Memory B cell (primary cell): ENCODE data around the gene CABP7.

Experiments used
- ATAC-seq: fragments of 150-1000 bp; cut with Tn5 transposase; 2 replicates; pipeline ENCODE4 v1.10.0; 2021; ENCODE audit warnings: low read depth, mild to moderate bottlenecking, moderate library complexity
- DNase-seq, 2 donors: peaks; one replicate each; pipeline ENCODE4 v3.0.0; 2022; ENCODE audit warnings: low spot score in 2 of 2
- H3K27ac Mint-ChIP-seq: one replicate; pipeline ENCODE4 v1.8.0; 2022; ENCODE audit warnings: mild to moderate bottlenecking, moderate library complexity, mixed read lengths
- H3K27me3 Mint-ChIP-seq: one replicate; pipeline ENCODE4 v1.8.0; 2022; ENCODE audit warnings: mixed read lengths
- H3K36me3 Mint-ChIP-seq: one replicate; pipeline ENCODE4 v1.8.0; 2022; ENCODE audit warnings: mild to moderate bottlenecking, mixed read lengths
- H3K4me1 Mint-ChIP-seq: one replicate; pipeline ENCODE4 v1.8.0; 2022; ENCODE audit warnings: mixed read lengths
- H3K4me3 Mint-ChIP-seq: one replicate; pipeline ENCODE4 v1.8.0; 2022; ENCODE audit warnings: mild to moderate bottlenecking, moderate library complexity, mixed read lengths
- H3K9me3 Mint-ChIP-seq: one replicate; pipeline ENCODE4 v1.8.0; 2022; ENCODE audit warnings: mixed read lengths

The CABP7 gene

DNA sequence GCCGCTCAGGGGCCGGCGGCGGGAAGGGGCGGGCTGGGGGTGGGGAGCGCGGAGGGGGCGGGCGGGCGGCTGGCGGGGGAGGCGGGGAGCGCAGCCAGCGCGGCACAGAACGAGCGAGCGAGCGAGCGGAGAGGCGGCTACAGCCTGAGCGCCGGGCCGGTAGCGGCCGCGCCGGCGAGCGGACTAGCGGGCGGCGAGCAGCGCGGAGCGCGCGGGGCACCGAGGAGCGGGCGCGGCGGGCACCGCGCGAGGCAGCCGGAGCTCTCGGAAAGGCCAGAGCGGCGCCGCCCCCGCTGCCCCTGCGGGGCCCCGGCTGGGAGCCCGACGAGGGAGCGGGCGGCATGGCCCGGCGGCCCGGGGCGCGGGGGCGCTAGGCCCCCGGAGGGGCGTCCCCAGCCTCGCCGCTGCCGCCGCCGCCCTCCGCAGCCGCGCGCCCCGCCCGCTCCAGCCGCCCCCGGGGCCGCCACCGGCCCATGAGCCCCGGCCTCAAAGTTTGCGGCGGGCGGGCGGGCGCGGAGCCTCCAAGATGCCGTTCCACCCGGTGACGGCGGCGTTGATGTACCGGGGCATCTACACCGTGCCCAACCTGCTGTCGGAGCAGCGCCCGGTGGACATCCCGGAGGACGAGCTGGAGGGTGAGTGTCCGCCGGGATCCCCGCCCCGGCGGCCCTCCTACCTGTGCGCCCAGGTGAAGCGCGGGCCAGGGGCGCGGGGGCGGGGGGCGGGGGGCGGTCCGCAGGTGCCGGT, at the start of gene CABP7:
TSS of gene CABP7 (plus strand) at position 105 of the 747 bp plus-strand sequence. CDS start at position 527, 422 bp downstream.
- Mint-ChIP-seq H3K9me3 (no peaks in the 10 kb centered on the region), H3K4me3 (peak within 1 kb of the TSS; percentile 76), H3K27ac (no peak within 1 kb of the TSS), H3K36me3 (no peaks in the 10 kb centered on the region), H3K4me1 (peaks cover 4% of the 10 kb centered on the region), H3K27me3 (peaks cover 31% of the 10 kb centered on the region)
- no peak for DNase-seq
- peak; percentile 34 for ATAC-seq

GRCh38 chr22:29670626-29671025, 49.2 kb upstream of the CABP7 start:
- Mint-ChIP-seq H3K4me3 (no peak overlapping the region), H3K9me3 (no peaks in the 10 kb centered on the region), H3K36me3 (peaks cover 33% of the 10 kb centered on the region)

DNA sequence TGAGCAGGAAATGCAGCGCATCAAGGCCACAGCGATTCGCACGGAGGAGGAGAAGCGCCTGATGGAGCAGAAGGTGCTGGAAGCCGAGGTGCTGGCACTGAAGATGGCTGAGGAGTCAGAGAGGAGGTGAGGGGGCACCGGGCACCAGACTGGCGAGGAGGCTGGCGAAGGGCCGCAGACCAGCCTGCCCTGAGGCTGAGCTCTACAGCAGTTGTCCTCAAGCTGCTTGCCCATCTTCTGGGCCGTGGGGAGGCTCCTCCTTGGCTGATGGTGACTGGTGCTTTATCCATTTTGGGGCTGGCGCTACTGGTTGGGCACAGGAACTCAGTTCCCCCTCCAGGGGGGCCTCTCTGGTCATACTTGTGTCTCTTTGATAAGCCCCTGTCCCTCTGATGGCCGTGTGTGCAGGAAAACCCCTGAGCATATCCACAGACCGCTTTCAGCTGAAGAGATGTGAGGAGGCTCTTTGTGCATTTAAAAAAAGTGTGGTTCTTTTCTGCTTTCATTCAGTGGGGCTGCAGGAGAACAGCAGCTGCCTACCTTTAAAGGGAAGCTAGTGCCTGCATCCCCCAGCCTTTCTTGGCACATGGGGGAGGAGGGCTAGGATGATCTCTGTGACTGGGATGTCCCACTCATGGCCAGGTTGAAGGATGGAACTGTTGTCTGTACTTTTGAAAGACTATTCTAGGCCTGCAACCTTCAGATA, 46.3 kb upstream of the CABP7 start:
- H3K27ac Mint-ChIP-seq: no peak overlapping the region
- ATAC-seq: no peak

More at GRCh38 chr22:29670626-29671025, 49.2 kb upstream of the CABP7 start:
- Mint-ChIP-seq H3K27me3 (no peaks in the 10 kb centered on the region), H3K4me1 (no peaks in the 10 kb centered on the region), H3K27ac (no peak overlapping the region)
- DNase-seq (no peak), ATAC-seq (no peak)

DNA sequence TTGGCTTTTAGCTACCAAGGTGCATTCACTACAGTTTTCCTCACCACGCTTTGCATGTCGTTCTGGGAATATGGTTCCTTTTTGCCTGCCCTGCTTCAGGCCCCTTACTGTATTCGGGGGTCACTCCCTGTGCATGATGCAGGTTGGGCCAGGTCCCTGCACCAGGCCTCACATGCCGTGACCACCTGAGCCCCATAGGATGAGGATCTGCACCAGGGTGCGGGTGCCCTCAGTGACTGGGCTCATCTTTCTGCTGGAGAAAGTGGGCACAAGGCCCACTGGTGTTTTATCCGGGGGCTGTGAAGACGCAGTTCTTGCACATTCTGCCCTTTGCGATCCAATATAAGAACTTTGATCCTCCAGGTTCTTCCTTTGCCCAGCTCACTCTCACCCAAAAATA, 45.7 kb upstream of the CABP7 start:
- H3K36me3 Mint-ChIP-seq: peaks cover 38% of the 10 kb centered on the region
- no peak overlapping the region for H3K27ac Mint-ChIP-seq
- H3K4me3 Mint-ChIP-seq: no peak overlapping the region
- no peak for ATAC-seq
- no peaks in the 10 kb centered on the region for H3K4me1 Mint-ChIP-seq
- no peaks in the 10 kb centered on the region for H3K9me3 Mint-ChIP-seq
- H3K27me3 Mint-ChIP-seq: no peaks in the 10 kb centered on the region
- no peak for DNase-seq

More for the DNA sequence above, 46.3 kb upstream of the CABP7 start:
- DNase-seq: no peak
- no peaks in the 10 kb centered on the region for H3K27me3 Mint-ChIP-seq
- no peaks in the 10 kb centered on the region for H3K9me3 Mint-ChIP-seq
- H3K4me1 Mint-ChIP-seq: no peaks in the 10 kb centered on the region
- H3K4me3 Mint-ChIP-seq: no peak overlapping the region
- H3K36me3 Mint-ChIP-seq: peaks cover 36% of the 10 kb centered on the region

- ATAC-seq: no peak
- H3K36me3 Mint-ChIP-seq: peaks cover 33% of the 10 kb centered on the region
- H3K4me1 Mint-ChIP-seq: no peaks in the 10 kb centered on the region
These were observed 40.5 kb upstream of the CABP7 start for GRCh38 chr22:29679316-29679715.

GRCh38 chr22:29683536-29683935, 36.3 kb upstream of the CABP7 start:
- Mint-ChIP-seq H3K27me3 (no peaks in the 10 kb centered on the region), H3K9me3 (no peaks in the 10 kb centered on the region), H3K27ac (no peak overlapping the region), H3K4me3 (no peak overlapping the region), H3K36me3 (peaks cover 27% of the 10 kb centered on the region), H3K4me1 (no peaks in the 10 kb centered on the region)
- no peak for ATAC-seq
- DNase-seq: no peak

More at GRCh38 chr22:29679316-29679715, 40.5 kb upstream of the CABP7 start:
- Mint-ChIP-seq H3K4me3 (no peak overlapping the region), H3K9me3 (no peaks in the 10 kb centered on the region), H3K27me3 (no peaks in the 10 kb centered on the region), H3K27ac (no peak overlapping the region)
- no peak for DNase-seq

DNA sequence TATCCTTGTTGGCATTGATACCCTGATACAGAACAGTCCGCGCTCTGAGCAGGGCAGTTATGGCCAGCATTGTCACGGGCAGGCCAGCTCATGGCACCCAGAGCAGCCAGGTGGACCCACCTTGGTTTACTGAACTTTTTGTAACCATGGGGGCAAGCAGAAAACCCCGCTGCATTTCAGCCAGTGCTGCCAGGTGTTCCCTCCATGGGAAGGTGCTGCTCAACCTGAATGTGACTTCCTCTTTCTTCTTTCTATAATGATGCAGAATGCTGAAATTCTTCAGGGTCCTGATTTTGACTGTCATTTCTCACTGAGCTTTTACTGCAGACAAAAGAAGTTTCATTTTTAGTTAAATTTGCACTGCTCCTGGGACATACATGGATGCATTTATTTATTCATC, 35.6 kb upstream of the CABP7 start:
- H3K27ac Mint-ChIP-seq: no peak overlapping the region
- DNase-seq (no peak), ATAC-seq (no peak)
- H3K27me3 Mint-ChIP-seq: no peaks in the 10 kb centered on the region
- H3K9me3 Mint-ChIP-seq: no peaks in the 10 kb centered on the region
- no peak overlapping the region for H3K4me3 Mint-ChIP-seq
- H3K36me3 Mint-ChIP-seq: peaks cover 27% of the 10 kb centered on the region
- no peaks in the 10 kb centered on the region for H3K4me1 Mint-ChIP-seq

GRCh38 chr22:29689206-29689879, 30.5 kb upstream of the CABP7 start:
- DNase-seq: no peak
- Mint-ChIP-seq H3K4me3 (no peak overlapping the region), H3K27me3 (no peaks in the 10 kb centered on the region), H3K9me3 (no peaks in the 10 kb centered on the region), H3K27ac (no peak overlapping the region), H3K4me1 (no peaks in the 10 kb centered on the region), H3K36me3 (peaks cover 23% of the 10 kb centered on the region)
- no peak for ATAC-seq

DNA sequence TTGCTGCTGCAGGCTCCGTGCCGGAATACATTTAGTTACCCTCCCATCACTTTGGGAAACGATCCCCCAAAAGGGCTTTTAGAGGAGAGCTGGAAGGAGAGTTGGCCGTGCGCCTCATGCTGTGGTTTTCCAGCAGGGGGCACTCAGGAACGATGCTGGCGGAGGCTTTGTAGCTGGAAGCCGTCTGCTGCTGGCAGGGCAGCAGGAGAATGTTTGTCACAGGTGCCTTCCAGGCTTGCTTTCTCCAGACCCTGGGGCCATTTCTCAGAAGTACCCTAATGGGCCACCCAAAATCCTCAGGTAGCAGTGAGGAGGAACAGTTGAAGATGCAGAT, 30.0 kb upstream of the CABP7 start:
- Mint-ChIP-seq H3K27ac (no peak overlapping the region), H3K9me3 (no peaks in the 10 kb centered on the region), H3K4me1 (no peaks in the 10 kb centered on the region), H3K4me3 (no peak overlapping the region), H3K27me3 (no peaks in the 10 kb centered on the region), H3K36me3 (peaks cover 27% of the 10 kb centered on the region)
- ATAC-seq (no peak), DNase-seq (no peak)

DNA sequence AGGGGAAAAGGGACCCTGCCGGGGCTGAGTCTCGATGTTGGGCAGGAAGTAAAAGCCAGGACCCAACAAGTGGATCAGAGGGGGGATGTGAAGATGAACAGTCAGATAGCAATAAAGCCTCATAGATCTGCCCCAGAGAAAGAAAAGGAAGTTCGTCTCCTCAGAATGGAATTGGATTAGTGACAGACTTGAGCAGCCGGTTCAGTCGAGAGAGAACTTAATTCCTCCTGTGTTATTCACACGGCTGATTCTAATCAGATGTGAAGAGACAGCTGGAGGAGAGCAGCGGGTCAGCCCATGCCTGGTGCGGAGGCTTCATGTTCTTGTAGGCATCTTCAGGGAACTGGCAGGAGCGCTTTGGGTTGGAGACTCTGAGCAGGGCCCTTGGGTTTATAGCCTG, 29.3 kb upstream of the CABP7 start:
- H3K4me1 Mint-ChIP-seq: no peaks in the 10 kb centered on the region
- DNase-seq: no peak
- H3K27ac Mint-ChIP-seq: no peak overlapping the region
- no peaks in the 10 kb centered on the region for H3K9me3 Mint-ChIP-seq
- H3K4me3 Mint-ChIP-seq: no peak overlapping the region
- H3K27me3 Mint-ChIP-seq: no peaks in the 10 kb centered on the region
- ATAC-seq: no peak
- peaks cover 29% of the 10 kb centered on the region for H3K36me3 Mint-ChIP-seq

GRCh38 chr22:29691636-29692326, 28.0 kb upstream of the CABP7 start:
- Mint-ChIP-seq H3K27ac (no peak overlapping the region), H3K9me3 (no peaks in the 10 kb centered on the region), H3K4me1 (no peaks in the 10 kb centered on the region), H3K4me3 (no peak overlapping the region), H3K36me3 (peaks cover 33% of the 10 kb centered on the region), H3K27me3 (no peaks in the 10 kb centered on the region)
- ATAC-seq (no peak), DNase-seq (no peak)

DNA sequence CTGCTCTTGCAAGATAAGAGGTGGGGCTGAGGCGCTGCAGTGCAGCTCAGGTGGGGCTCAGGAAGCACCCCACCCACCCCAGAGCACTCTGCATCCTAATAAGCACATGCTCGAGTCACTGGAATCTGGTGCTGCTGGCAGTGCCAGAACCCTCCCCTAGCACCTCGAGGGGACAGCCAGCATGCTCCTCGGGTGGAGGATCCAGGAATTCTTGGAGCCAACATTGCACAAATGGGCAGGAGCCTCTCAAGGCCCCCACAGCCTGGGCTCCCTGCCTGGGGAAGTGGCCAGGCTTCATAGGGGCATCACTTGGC, 27.5 kb upstream of the CABP7 start:
- Mint-ChIP-seq H3K4me1 (no peaks in the 10 kb centered on the region), H3K27ac (no peak overlapping the region), H3K9me3 (no peaks in the 10 kb centered on the region), H3K27me3 (no peaks in the 10 kb centered on the region), H3K4me3 (no peak overlapping the region), H3K36me3 (peaks cover 31% of the 10 kb centered on the region)
- no peak for ATAC-seq
- no peak for DNase-seq

DNA sequence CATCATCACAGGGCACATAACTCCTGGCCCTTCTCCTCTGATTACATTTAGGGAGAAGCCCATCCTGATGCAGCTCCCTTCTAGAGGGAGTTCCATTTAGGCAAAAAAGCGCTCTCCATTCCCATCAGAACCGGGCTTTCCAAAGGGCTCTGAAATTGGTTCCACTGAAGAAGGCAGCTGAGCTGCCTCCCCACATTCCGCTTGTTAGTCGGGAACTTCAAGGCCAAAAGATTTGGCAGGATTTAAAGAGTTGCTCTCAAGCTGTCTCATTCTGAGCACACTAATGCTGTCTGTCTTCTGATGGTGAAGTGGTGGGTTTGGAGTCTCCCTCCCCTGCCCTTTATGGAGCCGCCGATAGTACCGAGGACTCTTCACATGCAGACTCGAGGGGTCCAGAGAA, 26.6 kb upstream of the CABP7 start:
- no peaks in the 10 kb centered on the region for H3K27me3 Mint-ChIP-seq
- ATAC-seq (no peak), DNase-seq (no peak)
- H3K4me3 Mint-ChIP-seq: no peak overlapping the region
- no peak overlapping the region for H3K27ac Mint-ChIP-seq
- no peaks in the 10 kb centered on the region for H3K4me1 Mint-ChIP-seq
- peaks cover 32% of the 10 kb centered on the region for H3K36me3 Mint-ChIP-seq
- no peaks in the 10 kb centered on the region for H3K9me3 Mint-ChIP-seq

DNA sequence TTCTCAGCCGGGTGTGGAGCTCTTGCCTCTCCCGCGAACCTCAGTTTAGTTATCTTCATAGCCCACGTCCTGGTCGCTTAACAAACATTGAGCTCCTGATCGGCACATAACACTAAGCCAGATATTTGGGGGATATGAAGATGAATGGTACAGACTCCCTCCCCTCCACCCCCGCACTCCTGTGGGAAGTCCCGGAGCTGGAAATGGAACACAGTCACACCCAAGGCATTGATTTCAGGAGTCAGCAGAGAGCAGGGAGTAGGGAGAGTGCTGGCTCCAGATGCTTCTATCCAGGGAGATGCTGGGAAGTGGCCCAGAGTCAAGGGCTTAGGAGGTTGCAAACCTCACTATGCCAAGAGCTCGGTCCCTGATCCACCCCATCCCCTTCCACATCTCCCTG, 26.1 kb upstream of the CABP7 start:
- H3K27me3 Mint-ChIP-seq: no peaks in the 10 kb centered on the region
- H3K4me3 Mint-ChIP-seq: no peak overlapping the region
- H3K36me3 Mint-ChIP-seq: peaks cover 33% of the 10 kb centered on the region

More for the DNA sequence above, 26.1 kb upstream of the CABP7 start:
- H3K27ac Mint-ChIP-seq: no peak overlapping the region
- no peaks in the 10 kb centered on the region for H3K9me3 Mint-ChIP-seq
- no peaks in the 10 kb centered on the region for H3K4me1 Mint-ChIP-seq
- ATAC-seq (no peak), DNase-seq (no peak)
